ENCODE data around the gene ACOT12.

- no peak for TF ChIP-seq SP1 (CRISPR knock-in tag; IDR thresholded peaks at IDR 0.05)
- TF ChIP-seq TARDBP (IDR thresholded peaks at IDR 0.05), result no peak
- TF ChIP-seq RUNX1 (IDR thresholded peaks at IDR 0.05; ENCODE audit: low read depth), result no peak
- no peak for TF ChIP-seq CC2D1A (IDR thresholded peaks at IDR 0.05)
These were observed 48.4 kb downstream of the ACOT12 start for GRCh38 chr5:81345411-81346003.

Measured in K562 (cell line).